Skeletal muscle satellite cell (primary cell): ENCODE results near the gene TPST1.
"Not testable (repeated sequence)": the region's sequence is repeated elsewhere in the genome, so short reads cannot be mapped to it uniquely, and the experiment has no call there.

Experiments
- H3K27me3 ChIP-seq: 2 replicates; pipeline ENCODE4 v1.7.0; 2013; ENCODE audit warnings: low read length; ENCODE audit not compliant: control insufficient read depth, insufficient read depth
- H3K36me3 ChIP-seq: 2 replicates; pipeline ENCODE4 v1.7.0; 2013; ENCODE audit warnings: mild to moderate bottlenecking, control low read depth, low read length; ENCODE audit not compliant: insufficient read depth
- H3K4me1 ChIP-seq: 2 replicates; pipeline ENCODE4 v1.7.0; 2013; ENCODE audit warnings: low read length; ENCODE audit not compliant: control insufficient read depth, insufficient read depth
- H3K4me2 ChIP-seq: 2 replicates; pipeline ENCODE4 v1.7.0; 2013; ENCODE audit warnings: mild to moderate bottlenecking, low read length
- H3K4me3 ChIP-seq: 2 replicates; pipeline ENCODE4 v1.7.0; 2013; ENCODE audit warnings: low read length
- H3K9ac ChIP-seq: 2 replicates; pipeline ENCODE4 v1.7.0; 2013; ENCODE audit warnings: mild to moderate bottlenecking, low read depth, low read length, moderate library complexity
- H3K9me3 ChIP-seq: replicated peaks from 2 replicates; pipeline ENCODE4 v1.7.0; 2013; ENCODE audit warnings: mild to moderate bottlenecking, control low read depth, low read length

TPST1 gene

DNA sequence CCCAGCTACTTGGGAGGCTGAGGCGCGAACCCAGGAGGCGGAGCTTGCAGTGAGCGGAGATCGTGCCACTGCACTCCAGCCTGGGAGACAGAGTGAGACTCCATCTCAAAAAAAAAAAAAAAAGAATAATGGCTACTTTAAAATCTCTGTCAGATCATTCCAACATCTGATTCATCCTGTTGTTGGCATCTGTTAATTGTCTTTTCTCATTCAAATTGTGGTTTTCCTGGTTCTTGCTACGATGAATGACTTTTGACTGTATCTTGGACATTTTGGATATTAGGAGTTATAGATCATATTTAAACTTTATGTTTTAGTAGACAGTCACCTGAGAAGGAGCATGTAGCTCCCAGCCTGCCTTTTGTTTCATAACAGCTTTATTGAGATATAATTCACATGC is 8.5 kb downstream of the TPST1 start:
- H3K4me2 ChIP-seq, result no peak overlapping the region
- no peak overlapping the region for H3K4me3 ChIP-seq
- no peaks in the 10 kb centered on the region for H3K9me3 ChIP-seq
- peaks cover 18% of the 10 kb centered on the region for H3K4me1 ChIP-seq
- peaks cover 10% of the 10 kb centered on the region for H3K36me3 ChIP-seq
- H3K27me3 ChIP-seq, result no peaks in the 10 kb centered on the region
- H3K9ac ChIP-seq, result no peak overlapping the region

DNA sequence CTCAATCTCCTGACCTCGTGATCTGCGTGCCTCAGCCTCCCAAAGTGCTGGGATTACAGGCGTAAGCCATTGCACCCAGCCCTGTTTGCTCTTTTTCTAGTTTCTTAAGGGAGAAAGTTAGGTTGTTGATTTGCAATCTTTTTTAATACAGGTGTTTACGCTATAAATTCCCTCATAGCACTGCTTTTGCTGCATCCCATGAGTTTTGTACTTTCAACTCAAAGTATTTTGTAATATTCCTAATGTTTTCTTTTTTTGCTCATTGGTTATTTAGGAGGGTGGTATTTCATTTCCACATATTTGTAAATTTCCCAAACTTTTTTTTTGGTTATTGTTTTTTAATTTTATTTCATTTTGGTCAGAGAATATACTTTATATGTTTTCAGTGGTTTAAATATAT is 11.6 kb downstream of the TPST1 start:
- Histone ChIP-seq H3K4me3 (no peak overlapping the region), H3K9me3 (no peaks in the 10 kb centered on the region), H3K4me1 (peaks cover 15% of the 10 kb centered on the region), H3K9ac (no peak overlapping the region), H3K27me3 (no peaks in the 10 kb centered on the region), H3K4me2 (no peak overlapping the region), H3K36me3 (no peaks in the 10 kb centered on the region)

DNA sequence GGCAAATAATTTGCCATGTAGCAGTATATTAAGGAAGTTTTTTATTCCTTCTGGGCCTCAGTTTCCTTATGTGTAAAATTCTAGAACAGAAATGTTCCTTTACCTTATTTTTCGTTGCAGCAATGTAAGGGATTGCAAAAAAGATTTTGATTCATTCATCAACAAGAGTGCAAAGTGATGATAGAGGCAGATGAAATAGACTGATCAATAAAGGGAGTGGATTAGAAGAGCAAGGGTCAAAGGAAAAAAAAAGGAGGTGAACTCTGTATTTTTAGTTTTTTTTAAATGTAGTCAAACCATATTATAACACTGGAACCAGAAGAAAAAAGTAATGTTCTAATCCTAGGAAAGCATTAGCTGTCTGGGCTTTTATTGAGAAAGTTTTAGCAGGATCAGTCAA is 14.7 kb downstream of the TPST1 start:
- H3K9me3 ChIP-seq, result no peaks in the 10 kb centered on the region
- no peak overlapping the region for H3K4me3 ChIP-seq
- no peaks in the 10 kb centered on the region for H3K36me3 ChIP-seq
- no peak overlapping the region for H3K4me2 ChIP-seq
- H3K27me3 ChIP-seq, result no peaks in the 10 kb centered on the region
- H3K9ac ChIP-seq, result no peak overlapping the region
- H3K4me1 ChIP-seq, result no peaks in the 10 kb centered on the region

DNA sequence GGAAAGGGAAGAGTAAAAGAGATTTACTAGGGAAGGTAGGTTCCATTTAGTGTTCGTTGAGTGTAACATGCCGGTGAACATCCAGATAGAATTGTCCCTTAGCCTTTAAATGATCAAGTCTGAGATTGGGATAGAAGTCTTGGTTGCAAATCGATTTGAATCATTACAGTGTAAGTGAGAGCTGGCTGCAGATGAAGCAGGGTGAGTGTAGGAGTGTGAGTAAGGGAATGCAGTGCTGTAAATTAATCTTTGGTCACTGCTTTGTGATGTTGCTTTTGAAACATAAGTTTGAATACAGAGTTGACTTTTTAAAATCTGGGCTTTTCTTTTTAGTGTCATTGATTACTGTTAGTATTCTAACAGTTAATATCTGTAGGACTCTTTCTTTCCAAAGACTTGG is 16.3 kb downstream of the TPST1 start:
- no peak overlapping the region for H3K9ac ChIP-seq
- no peaks in the 10 kb centered on the region for H3K36me3 ChIP-seq
- no peak overlapping the region for H3K4me3 ChIP-seq
- no peaks in the 10 kb centered on the region for H3K27me3 ChIP-seq
- no peaks in the 10 kb centered on the region for H3K4me1 ChIP-seq
- H3K4me2 ChIP-seq, result no peak overlapping the region
- no peaks in the 10 kb centered on the region for H3K9me3 ChIP-seq

DNA sequence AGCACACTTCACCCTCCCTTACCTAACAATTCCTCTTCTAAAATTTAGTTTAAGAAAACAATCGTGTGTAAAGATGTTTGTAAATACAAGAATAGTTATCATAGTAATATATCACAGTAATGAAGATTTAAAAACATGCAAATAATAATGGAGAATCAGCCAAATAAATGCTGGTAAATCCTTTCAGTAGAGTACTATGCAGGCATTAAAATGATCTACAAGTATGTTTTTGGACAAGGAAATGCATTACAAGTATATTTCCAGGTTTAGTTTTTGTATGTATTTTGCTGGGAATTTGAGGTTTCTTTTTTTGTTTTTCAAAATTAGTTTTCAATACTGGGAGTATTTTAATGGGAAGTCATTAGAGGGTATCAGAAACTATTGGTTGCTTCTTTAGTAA is 22.7 kb downstream of the TPST1 start:
- H3K4me3 ChIP-seq, result no peak overlapping the region
- H3K4me1 ChIP-seq, result no peaks in the 10 kb centered on the region
- no peak overlapping the region for H3K9ac ChIP-seq
- no peak overlapping the region for H3K4me2 ChIP-seq
- H3K27me3 ChIP-seq, result no peaks in the 10 kb centered on the region
- H3K9me3 ChIP-seq, result no peaks in the 10 kb centered on the region
- H3K36me3 ChIP-seq, result peaks cover 3% of the 10 kb centered on the region

DNA sequence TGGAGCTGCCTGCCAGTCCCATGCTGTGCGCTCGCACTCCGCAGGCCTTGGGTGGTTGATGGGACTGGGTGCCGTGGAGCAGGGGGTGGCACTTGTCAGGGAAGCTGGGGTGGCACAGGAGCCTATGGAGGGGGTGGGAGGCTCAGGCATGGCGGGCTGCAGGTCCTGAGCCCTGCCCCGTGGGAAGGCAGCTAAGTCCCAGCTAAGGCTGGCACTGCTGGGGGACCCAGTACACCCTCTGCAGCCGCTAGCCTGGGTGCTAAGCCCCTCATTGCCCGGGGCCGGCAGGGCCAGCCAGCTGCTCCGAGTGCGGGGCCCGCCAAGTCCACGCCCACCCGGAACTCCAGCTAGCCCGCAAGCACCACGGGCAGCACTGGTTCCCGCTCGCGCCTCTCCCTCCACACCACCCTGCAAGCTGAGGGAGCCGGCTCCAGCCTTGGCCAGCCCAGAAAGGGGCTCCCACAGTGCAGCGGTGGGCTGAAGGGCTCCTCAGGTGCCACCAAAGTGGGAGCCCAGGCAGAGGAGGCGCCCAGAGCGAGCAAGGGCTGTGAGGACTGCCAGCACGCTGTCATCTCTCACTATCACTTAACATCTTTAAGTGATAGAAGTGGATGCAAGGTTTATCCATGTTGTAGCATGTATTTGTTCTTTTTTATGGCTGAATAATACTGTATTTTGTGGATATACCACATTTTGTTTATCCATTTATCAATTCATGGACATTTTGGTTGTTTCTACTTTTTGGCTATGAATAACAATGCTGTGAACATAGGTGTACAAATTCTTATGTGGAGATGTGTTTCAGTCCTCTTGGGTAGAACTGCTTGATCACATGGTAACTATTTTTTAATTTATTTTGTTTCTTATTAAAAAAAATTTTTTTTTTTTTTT is 26.4 kb downstream of the TPST1 start:
- not testable (repeated sequence) for H3K9me3 ChIP-seq, H3K4me3 ChIP-seq, H3K9ac ChIP-seq, H3K4me2 ChIP-seq, H3K27me3 ChIP-seq, H3K4me1 ChIP-seq, H3K36me3 ChIP-seq

DNA sequence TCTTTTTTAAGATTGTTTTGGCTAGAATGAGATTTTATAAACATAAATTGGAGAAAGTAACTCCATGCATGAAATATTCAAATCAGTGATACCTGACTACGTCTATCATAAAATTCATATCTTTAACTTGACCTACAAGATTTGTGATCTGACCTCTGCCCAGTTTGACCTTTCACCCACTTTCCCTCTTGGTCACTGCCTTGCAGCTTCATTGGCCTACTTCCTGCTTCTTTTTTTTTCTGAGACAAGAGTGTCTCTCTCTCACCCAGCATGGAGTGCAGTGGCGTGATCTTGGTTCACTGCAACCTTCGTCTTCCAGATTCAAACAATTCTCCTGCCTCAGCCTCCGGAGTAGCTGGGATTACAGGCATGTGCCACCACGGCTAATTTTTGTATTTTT is 28.5 kb downstream of the TPST1 start:
- H3K9ac ChIP-seq, result no peak overlapping the region
- no peaks in the 10 kb centered on the region for H3K27me3 ChIP-seq
- H3K36me3 ChIP-seq, result peaks cover 4% of the 10 kb centered on the region
- H3K9me3 ChIP-seq, result no peaks in the 10 kb centered on the region
- H3K4me3 ChIP-seq, result no peak overlapping the region
- no peaks in the 10 kb centered on the region for H3K4me1 ChIP-seq
- H3K4me2 ChIP-seq, result no peak overlapping the region

DNA sequence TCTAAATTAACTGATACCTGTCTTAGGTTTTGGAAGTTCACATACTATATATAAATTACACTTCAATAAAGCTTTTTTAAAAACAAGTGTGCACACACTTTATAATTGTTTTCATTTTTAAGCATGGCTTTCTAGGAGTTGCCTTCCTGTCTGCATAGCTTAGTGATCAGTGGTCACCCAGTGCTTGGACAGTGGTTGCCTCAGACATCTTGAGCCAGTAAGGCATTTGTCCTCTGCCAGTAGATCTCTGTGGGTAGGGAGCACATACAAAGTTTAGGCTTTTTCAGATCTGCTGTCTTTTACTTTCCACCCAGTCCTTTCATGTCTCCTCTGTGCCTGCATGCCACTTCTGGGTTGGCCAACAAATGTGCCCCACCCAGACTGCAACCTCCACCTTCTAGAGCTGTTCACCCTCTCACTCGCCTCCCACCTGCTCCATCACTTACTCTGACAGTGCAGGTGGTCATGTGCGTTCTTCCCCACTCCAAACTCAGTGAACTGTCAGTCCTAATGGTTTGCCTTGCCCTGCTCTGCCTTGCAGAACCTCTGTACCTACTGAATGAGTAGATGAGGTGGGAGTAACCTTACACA is 31.7 kb downstream of the TPST1 start:
- Histone ChIP-seq H3K4me1 (no peaks in the 10 kb centered on the region), H3K9ac (no peak overlapping the region), H3K4me3 (no peak overlapping the region), H3K4me2 (no peak overlapping the region), H3K27me3 (no peaks in the 10 kb centered on the region), H3K36me3 (peaks cover 4% of the 10 kb centered on the region), H3K9me3 (no peaks in the 10 kb centered on the region)

DNA sequence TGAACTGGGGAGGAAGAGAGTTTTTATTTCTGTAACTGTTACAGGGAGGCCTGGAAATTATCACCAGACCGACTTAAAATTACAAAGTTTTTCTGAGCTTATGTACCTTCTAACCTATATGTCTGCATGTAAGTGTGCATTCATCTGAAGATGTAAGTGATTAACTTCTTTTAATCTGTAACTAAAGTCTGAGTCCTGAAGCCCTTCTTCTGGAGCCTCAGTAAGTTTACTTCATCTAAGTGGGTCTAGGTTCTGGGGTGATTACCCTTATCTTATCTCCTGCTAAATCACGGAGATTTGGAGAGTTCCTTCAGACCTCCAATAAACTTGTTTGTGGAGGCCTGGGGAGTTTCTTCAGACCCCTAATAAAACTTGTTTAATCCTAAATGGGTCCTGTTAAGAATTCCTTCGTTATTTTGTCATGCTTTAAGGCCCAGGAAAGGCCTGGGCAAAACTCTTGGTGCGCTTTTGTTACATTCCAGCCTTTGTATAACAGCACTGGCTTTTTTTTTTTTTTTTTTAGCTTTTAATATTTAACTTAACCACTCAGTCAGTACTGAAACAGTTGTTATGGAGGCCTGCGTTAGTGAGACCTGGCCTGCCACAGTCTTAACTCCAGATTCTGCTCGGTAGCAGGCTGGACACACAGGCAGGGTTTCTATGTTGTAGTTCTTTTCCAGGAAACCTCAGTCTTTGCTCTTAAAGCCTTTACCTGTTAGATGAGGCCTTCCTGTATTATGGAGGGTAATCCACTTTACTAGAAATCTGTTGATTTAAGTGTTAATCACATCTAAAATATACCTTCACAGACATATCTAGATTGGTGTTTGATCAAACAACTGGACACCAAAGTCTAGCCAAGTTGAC is 33.0 kb downstream of the TPST1 start:
- Histone ChIP-seq H3K27me3 (no peaks in the 10 kb centered on the region), H3K9ac (no peak overlapping the region), H3K4me3 (no peak overlapping the region), H3K4me2 (no peak overlapping the region), H3K36me3 (no peaks in the 10 kb centered on the region), H3K9me3 (no peaks in the 10 kb centered on the region), H3K4me1 (no peaks in the 10 kb centered on the region)

DNA sequence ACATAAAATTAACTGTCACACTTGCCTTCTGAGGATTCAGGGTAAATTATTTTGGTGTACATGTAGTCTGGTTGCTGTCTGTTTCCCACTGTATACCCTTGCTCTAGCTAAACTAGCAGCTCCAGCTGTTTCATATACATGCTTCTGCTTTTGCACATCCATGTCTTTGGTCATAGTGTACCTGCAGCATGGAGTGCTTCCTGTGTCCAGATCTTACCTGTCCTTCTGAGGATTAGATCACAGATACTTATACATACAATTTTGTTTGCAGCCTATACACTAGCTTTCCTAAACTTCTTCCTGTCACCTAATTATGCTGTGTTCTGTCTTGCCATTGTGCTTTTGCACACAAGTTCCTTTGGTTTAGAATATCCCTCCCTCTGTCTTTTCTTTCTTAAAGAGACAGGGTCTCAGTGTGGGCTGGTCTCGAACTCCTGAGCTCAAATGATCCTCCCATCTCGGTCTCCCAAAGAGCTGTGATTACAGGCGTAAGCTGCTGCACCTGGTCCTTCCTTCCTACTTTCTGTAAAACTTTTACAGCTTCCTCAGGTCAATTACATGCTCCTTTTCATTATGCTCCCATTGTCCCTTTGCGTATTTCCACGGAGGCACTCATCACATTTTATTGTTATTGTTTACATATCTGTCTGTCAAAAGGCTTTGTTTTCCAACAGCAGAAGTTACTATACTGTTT is 33.8 kb downstream of the TPST1 start:
- Histone ChIP-seq H3K36me3 (no peaks in the 10 kb centered on the region), H3K9me3 (no peaks in the 10 kb centered on the region), H3K4me3 (no peak overlapping the region), H3K4me2 (no peak overlapping the region), H3K27me3 (no peaks in the 10 kb centered on the region), H3K9ac (no peak overlapping the region), H3K4me1 (no peaks in the 10 kb centered on the region)

DNA sequence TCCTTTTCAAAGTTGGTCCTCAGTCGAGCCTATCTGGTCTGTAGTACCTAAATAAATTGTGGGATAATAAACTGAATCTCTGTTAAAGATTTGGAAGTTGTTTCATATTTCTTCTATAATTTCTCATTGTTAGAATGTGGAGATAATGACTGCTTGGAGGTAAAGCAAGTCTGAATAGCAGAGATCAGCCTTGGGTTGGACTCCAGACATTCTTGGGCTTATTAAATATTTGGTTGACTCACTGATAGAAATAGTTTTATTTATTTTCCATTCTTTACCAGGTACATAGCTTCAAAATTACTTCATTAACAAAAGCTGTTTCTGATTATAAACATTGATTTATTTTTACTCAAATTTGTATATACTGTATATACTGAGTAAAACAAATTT is 34.3 kb downstream of the TPST1 start:
- no peaks in the 10 kb centered on the region for H3K9me3 ChIP-seq
- H3K4me3 ChIP-seq, result no peak overlapping the region
- no peaks in the 10 kb centered on the region for H3K36me3 ChIP-seq
- H3K4me2 ChIP-seq, result no peak overlapping the region
- no peaks in the 10 kb centered on the region for H3K4me1 ChIP-seq
- H3K27me3 ChIP-seq, result no peaks in the 10 kb centered on the region
- H3K9ac ChIP-seq, result no peak overlapping the region
